ENCODE data around the gene GPRIN2. TPM values are rescaled to one million over a fixed set of nuclear protein-coding genes. Genes with fewer than 3 reads are reported as not detected.
A peak's percentile ranks its signal among the peaks of the same experiment; 100 is the strongest.

Gene GPRIN2
- 17.8 and 18.6 TPM in 2 replicates for total RNA-seq (2021; fragmentation: NEBNext Ultra II Directional; extraction: Animal tissue kit (Norgen Biotek cat#: 25700))
- 14.3 and 19.7 TPM in 2 replicates for polyA plus RNA-seq (2011; rRNA removed)
- polyA plus RNA-seq (2011; cell fraction: cytosol; rRNA removed): 15.7 TPM
- polyA plus RNA-seq (2011; cell fraction: nucleus; rRNA removed): 60.7 TPM
- 5.2 to 15.3 TPM (median 12.7 TPM) in 4 replicates for polyA plus RNA-seq (2012, experiment 1 of 2)
- polyA plus RNA-seq (2012, experiment 2 of 2): 10.9 TPM
- 5.4 TPM for polyA plus RNA-seq (2013, experiment 1 of 2)
- polyA plus RNA-seq (2013, experiment 2 of 2): 4.6 TPM
- polyA minus RNA-seq (2011; rRNA and poly(A)+ RNA removed): 10.2 and 12.8 TPM in 2 replicates
- 18.2 TPM for polyA minus RNA-seq (2011; cell fraction: cytosol; rRNA and poly(A)+ RNA removed)
- 42.1 TPM for polyA minus RNA-seq (2011; cell fraction: nucleus; rRNA and poly(A)+ RNA removed)
- long read RNA-seq, experiment 1, transcript GPRIN2-201 (1 exons, 1,696 nt): major isoform, 5 of 7 reads
- long read RNA-seq, experiment 1, partial matches to known transcripts: 0 of 7 reads
- long read RNA-seq, experiment 1, other reads (novel, unspliced or antisense): 2 of 7 reads
- long read RNA-seq, experiment 2: 0 reads

GRCh38 chr10:46556515-46557318 is at the start of gene GPRIN2:
GPRIN2 (minus strand) TSS chr10:46556658; CDS start chr10:46550736, 5,922 bp downstream.
- peaks cover 17% of the 10 kb centered on the region for H3K23me2 ChIP-seq (ENCODE audit: low read depth, low read length)
- H2BK12ac ChIP-seq (ENCODE audit: low read depth, low read length): peak within 1 kb of the TSS; percentile 82; the same call in 1 of the 2 replicates
- H3K79me1 ChIP-seq (ENCODE audit: low read depth, low read length): peaks cover 9% of the 10 kb centered on the region; the same call in 1 of the 2 replicates
- H3K4me2 ChIP-seq (ENCODE audit: insufficient read depth in 1 of 2, low read depth in 2 of 2, low read length in 2 of 2): peak within 1 kb of the TSS; percentile 82 to 96
- ChIA-PET CTCF (ENCODE audit: partially characterized antibody) (interaction anchor here (1.2 to 5.7 kb wide), 2 partner anchors 12 to 17 kb away, joined by 3 to 65 read pairs; no protein-coding TSS in a partner anchor), POLR2A (ENCODE audit: partially characterized antibody) (interaction anchor here (0.8 to 1.9 kb wide), 3 partner anchors 12 to 21 kb away, joined by 4 to 17 read pairs (median 4); no protein-coding TSS in a partner anchor)
- no peak within 1 kb of the TSS for H3K23ac ChIP-seq (ENCODE audit: insufficient read length)
- peak within 1 kb of the TSS; percentile 79 for H4K5ac ChIP-seq (ENCODE audit: insufficient read length, low read depth, low read length)
- peak within 1 kb of the TSS; percentile 91 for H4K8ac ChIP-seq (ENCODE audit: extremely low read depth, insufficient read depth, low read length)
- peak within 1 kb of the TSS; percentile 27 to 64 (median 44); a peak in 6 of 7 replicates for H3K9ac ChIP-seq (replicated peaks in 1 of 4; ENCODE audit: extremely low read depth in 1 of 4, low read depth in 3 of 4, low read length in 3 of 4)
- WGBS, 2 experiments (ENCODE audit: extremely low coverage in 1 of 2, insufficient coverage in 1 of 2, insufficient read length in 1 of 2, insufficient replicate concordance in 2 of 2, low coverage in 1 of 2, low lambda C conversion rate in 2 of 2, missing lambda C conversion rate in 1 of 2): 2% methylated on average over 43 of the region's 74 CpGs; no CpG with 5 or more reads in 1 of the 2 experiments
- H3K4me3 ChIP-seq (ENCODE audit: extremely low read depth in 1 of 4, insufficient read depth in 2 of 4, low read depth in 3 of 4, low read length in 4 of 4): peak within 1 kb of the TSS; percentile 73 to 96 (median 82)
- no peak within 1 kb of the TSS for H3K56ac ChIP-seq (replicated peaks; ENCODE audit: insufficient read length, low read depth, low read length)
- peak within 1 kb of the TSS; percentile 23 for H2BK120ac ChIP-seq (replicated peaks; ENCODE audit: low read depth, low read length)
- peaks cover 0 to 14% of the 10 kb centered on the region in 2 experiments for H4K20me1 ChIP-seq (replicated peaks in 1 of 2; ENCODE audit: control insufficient read depth in 1 of 2, insufficient read depth in 2 of 2, low read length in 2 of 2)
- no peaks in the 10 kb centered on the region for H3K9me3 ChIP-seq (ENCODE audit: insufficient read depth in 2 of 2, low read depth in 1 of 2, low read length in 1 of 2)
- peaks cover 5 to 19% (median 15%) of the 10 kb centered on the region in 4 experiments for H3K4me1 ChIP-seq (replicated peaks in 1 of 4; ENCODE audit: control insufficient read depth in 3 of 4, insufficient read depth in 4 of 4, low read length in 3 of 4)
- peak within 1 kb of the TSS; percentile 93 for H2BK15ac ChIP-seq (ENCODE audit: low read length)
- peak within 1 kb of the TSS; percentile 45; the same call in 1 of the 2 replicates for H2BK5ac ChIP-seq (ENCODE audit: low read depth, low read length)
- H3K79me2 ChIP-seq (ENCODE audit: control insufficient read depth in 1 of 2, insufficient read depth in 2 of 2, low read length in 2 of 2): no peaks in the 10 kb centered on the region
- peak within 1 kb of the TSS; percentile 7; the same call in 1 of the 2 replicates for H2AK5ac ChIP-seq (ENCODE audit: low read depth, low read length)
- FAIRE-seq (no peak), DNase-seq (ENCODE audit: low read depth in 1 of 2, low spot score in 2 of 2) (peak; percentile 67 to 96)
- no peak within 1 kb of the TSS for H3K14ac ChIP-seq (ENCODE audit: insufficient read length)
- peaks cover 0 to 28% (median 7%) of the 10 kb centered on the region in 4 experiments; a peak in 5 of 8 replicates for H3K36me3 ChIP-seq (ENCODE audit: control insufficient read depth in 2 of 4, insufficient read depth in 4 of 4, low read length in 3 of 4)
- H4K91ac ChIP-seq (replicated peaks; ENCODE audit: insufficient read length, low read length): peak within 1 kb of the TSS; percentile 82
- peaks cover 0 to 18% (median 10%) of the 10 kb centered on the region in 4 experiments; a peak in 4 of 7 replicates for H3K27me3 ChIP-seq (replicated peaks in 1 of 4; ENCODE audit: control insufficient read depth in 3 of 4, extremely low read depth in 1 of 4, insufficient read depth in 3 of 4, low read length in 3 of 4)
- peak within 1 kb of the TSS; percentile 54 for H2AFZ ChIP-seq (ENCODE audit: low read length)
- peak within 1 kb of the TSS; percentile 50; the same call in 1 of the 2 replicates for H2BK20ac ChIP-seq (ENCODE audit: low read length)
- H3K18ac ChIP-seq (ENCODE audit: extremely low read depth, low read length): peak within 1 kb of the TSS; percentile 86
- no peak within 1 kb of the TSS; the same call in 1 of the 2 replicates for H3K27ac ChIP-seq (ENCODE audit: low read depth, low read length)
- H3K4ac ChIP-seq (replicated peaks; ENCODE audit: insufficient read length, low read depth, low read length): peak within 1 kb of the TSS; percentile 82
- peak; percentile 26 for TF ChIP-seq TAF1 (IDR thresholded peaks at IDR 0.05; ENCODE audit: low read depth, low read length)
- 0 out of 2 replicates have a peak, but pooled peaks have one; percentile 22 for TF ChIP-seq BACH1 (IDR thresholded peaks at IDR 0.05; ENCODE audit: low read length)
- TF ChIP-seq HDAC2 (IDR thresholded peaks at IDR 0.05; ENCODE audit: borderline replicate concordance in 1 of 2, low read depth in 2 of 2, low read length in 2 of 2): peak in 1 of 2 experiments; percentile 25; a peak in 1 of 4 replicates
- TF ChIP-seq CREB1 (IDR thresholded peaks at IDR 0.05): no peak; the same call in 1 of the 2 replicates
- TF ChIP-seq KDM1A (IDR thresholded peaks at IDR 0.05; ENCODE audit: borderline replicate concordance, low read length): 0 out of 2 replicates have a peak, but pooled peaks have one; percentile 14
- TF ChIP-seq YY1 (IDR thresholded peaks at IDR 0.05; ENCODE audit: low read depth, low read length): peak; percentile 38; the same call in 1 of the 2 replicates
- TF ChIP-seq RBBP5 (IDR thresholded peaks at IDR 0.05; ENCODE audit: borderline replicate concordance, low read depth, low read length): peak; percentile 43; the same call in 1 of the 2 replicates
